Hepatocyte (in vitro differentiated cells): ENCODE measurements around the gene TMEM248.

Experiments used
- CTCF ChIP-seq: fragments of 200-600 bp; sonication (generic); IDR thresholded peaks from 2 replicates; pipeline ENCODE4 v1.5.1; 2016; ENCODE audit warnings: antibody characterized with exemption, mild to moderate bottlenecking; ENCODE audit not compliant: poor library complexity
- EZH2 ChIP-seq: fragments of 200-600 bp; sonication (generic); IDR thresholded peaks from 2 replicates; pipeline ENCODE4 v1.6.1; 2016; ENCODE audit warnings: antibody characterized with exemption, mild to moderate bottlenecking, borderline replicate concordance
- EZH2phosphoT487 ChIP-seq: fragments of 200-600 bp; sonication (generic); IDR thresholded peaks from one replicate; pipeline ENCODE4 v1.6.1; 2018; ENCODE audit warnings: antibody characterized with exemption, mild to moderate bottlenecking, low read depth, moderate library complexity; ENCODE audit not compliant: unreplicated experiment, severe bottlenecking

DNA sequence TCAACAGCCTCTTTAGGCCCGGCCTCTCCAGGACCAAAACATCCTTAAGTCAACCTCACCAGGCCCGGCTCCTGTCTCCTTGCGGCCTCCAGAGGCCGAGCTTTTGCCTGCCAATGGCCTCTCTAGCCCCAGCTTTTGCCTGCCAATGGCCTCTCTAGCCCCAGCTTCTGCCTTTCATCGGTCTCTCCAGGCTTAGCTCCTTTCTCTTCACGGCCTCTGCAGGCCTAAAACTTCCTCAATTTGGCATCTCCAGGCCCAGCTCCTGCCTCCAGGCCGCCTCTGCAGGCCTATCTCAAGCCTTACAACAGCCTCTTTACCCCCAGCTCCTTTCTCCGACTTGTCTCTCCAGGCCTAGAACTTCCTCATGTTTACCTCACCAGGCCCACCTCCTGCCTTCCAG lies 15.7 kb upstream of the TMEM248 start:
- TF ChIP-seq CTCF (no peak), EZH2phosphoT487 (no peak), EZH2 (no peak)
